Calu3 (cell line): Measurements from ENCODE around the gene TMEM116. TPM values are rescaled to one million over a fixed set of nuclear protein-coding genes. Genes with fewer than 3 reads are reported as not detected.
"Not testable (repeated sequence)": the region's sequence is repeated elsewhere in the genome, so short reads cannot be mapped to it uniquely, and the experiment has no call there.

ENCODE experiments used
- BruUV-seq: library from RNA; stranded (reverse); fragments of 400-500 nt; replicated peaks from 2 replicates; lab custom pipeline; 2021; lab: Mats Ljungman, UMichigan
- CTCF ChIA-PET: fragments of 300-600 bp; sonication (Branson Sonifier 250); formaldehyde crosslinking; loops from one replicate; lab custom pipeline; 2022; ENCODE audit warnings: antibody characterized with exemption; lab: Charles Lee
- DNase-seq: peaks from one replicate; pipeline ENCODE4 v3.0.0; 2022
- H3K27ac Mint-ChIP-seq: one replicate; pipeline ENCODE4 v1.8.0; 2022; ENCODE audit warnings: mixed read lengths; ENCODE audit not compliant: unreplicated experiment
- H3K27me3 Mint-ChIP-seq: one replicate; pipeline ENCODE4 v1.8.0; 2022; ENCODE audit warnings: mixed read lengths; ENCODE audit not compliant: unreplicated experiment
- H3K36me3 Mint-ChIP-seq: one replicate; pipeline ENCODE4 v1.8.0; 2022; ENCODE audit warnings: mild to moderate bottlenecking, moderate library complexity, mixed read lengths; ENCODE audit not compliant: insufficient read depth, unreplicated experiment
- H3K4me1 Mint-ChIP-seq: one replicate; pipeline ENCODE4 v1.8.0; 2022; ENCODE audit warnings: mild to moderate bottlenecking, low read depth, mixed read lengths; ENCODE audit not compliant: unreplicated experiment
- H3K4me3 Mint-ChIP-seq: one replicate; pipeline ENCODE4 v1.8.0; 2022; ENCODE audit warnings: mild to moderate bottlenecking, low read depth, moderate library complexity, mixed read lengths; ENCODE audit not compliant: unreplicated experiment
- H3K9me3 Mint-ChIP-seq: one replicate; pipeline ENCODE4 v1.8.0; 2022; ENCODE audit warnings: low read depth, mixed read lengths; ENCODE audit not compliant: unreplicated experiment
- CTCF ChIP-seq: fragments of 200-600 bp; IDR thresholded peaks from one replicate; pipeline ENCODE4 v1.8.0; 2022; ENCODE audit warnings: antibody characterized with exemption; ENCODE audit not compliant: unreplicated experiment
- intact Hi-C: fragments of 100-400 bp; cut with micrococcal nuclease; formaldehyde crosslinking; loops from one replicate; pipeline ENCODE4 v1.10.0; 2022; ENCODE audit not compliant: unreplicated experiment
- total RNA-seq: library from RNA; stranded (reverse); gene quantifications from 2 replicates; pipeline ENCODE4 v1.2.3, GENCODE V29; 2022

The TMEM116 gene
- total RNA-seq, 1 experiment from 2014 or later, result 13.0 TPM

DNA sequence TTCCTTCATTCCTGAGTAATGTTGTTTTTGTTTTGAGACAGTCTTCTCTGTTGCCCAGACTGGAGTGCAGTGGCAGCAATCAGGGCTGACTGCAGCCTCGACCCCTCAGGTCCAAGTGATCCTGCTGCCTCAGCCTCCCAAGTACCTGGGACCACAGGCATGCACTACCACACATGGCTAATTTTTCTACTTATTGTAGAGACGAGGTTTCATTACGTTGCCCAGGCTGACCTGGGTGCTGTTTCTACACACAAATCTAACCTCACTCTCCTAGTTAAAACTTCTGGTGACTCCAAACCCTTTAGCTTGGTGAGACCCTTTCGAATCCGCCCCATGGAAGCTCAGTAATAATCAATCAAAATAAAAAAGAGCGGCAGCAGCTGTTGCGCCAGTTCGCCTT, 1.3 kb downstream of the TMEM116 start:
- intact Hi-C loops, result loop anchor here (2.0 to 5.0 kb wide), 2 partner anchors 67 to 71 kb away; no protein-coding TSS in a partner anchor
- Mint-ChIP-seq H3K27me3 (no peaks in the 10 kb centered on the region), H3K36me3 (peaks cover 51% of the 10 kb centered on the region), H3K4me3 (peak overlapping the region; percentile 99), H3K27ac (peak overlapping the region; percentile 93), H3K4me1 (peaks cover 39% of the 10 kb centered on the region), H3K9me3 (peaks cover 6% of the 10 kb centered on the region)
- DNase-seq, result no peak
- no peak for TF ChIP-seq CTCF
- BruUV-seq, result no TSS peak
- CTCF ChIA-PET, result no interaction called here

- peak overlapping the region; percentile 93 for H3K27ac Mint-ChIP-seq
- no peaks in the 10 kb centered on the region for H3K27me3 Mint-ChIP-seq
- no peak for DNase-seq
- no TSS peak for BruUV-seq
- peaks cover 42% of the 10 kb centered on the region for H3K4me1 Mint-ChIP-seq
- CTCF ChIA-PET, result no interaction called here
- H3K4me3 Mint-ChIP-seq, result peak overlapping the region; percentile 99
- intact Hi-C loops, result loop anchor here (5.0 kb wide), 1 partner anchor 72 kb away; no protein-coding TSS in a partner anchor
- peaks cover under 1% of the 10 kb centered on the region for H3K9me3 Mint-ChIP-seq
- H3K36me3 Mint-ChIP-seq, result peaks cover 41% of the 10 kb centered on the region
- TF ChIP-seq CTCF, result no peak
Measured at GRCh38 chr12:112010415-112011344, 2.3 kb downstream of the TMEM116 start.

GRCh38 chr12:112009596-112009995, 3.4 kb downstream of the TMEM116 start:
- CTCF ChIA-PET, result not testable (repeated sequence)

GRCh38 chr12:112008918-112009317, 4.0 kb downstream of the TMEM116 start:
- Mint-ChIP-seq H3K4me3 (no peak overlapping the region), H3K4me1 (peaks cover 36% of the 10 kb centered on the region), H3K9me3 (no peaks in the 10 kb centered on the region), H3K27ac (no peak overlapping the region), H3K36me3 (peaks cover 30% of the 10 kb centered on the region), H3K27me3 (no peaks in the 10 kb centered on the region)
- DNase-seq, result no peak
- no TSS peak for BruUV-seq
- intact Hi-C loops, result no loop called here
- CTCF ChIA-PET, result no interaction called here
- TF ChIP-seq CTCF, result no peak

More at GRCh38 chr12:112009596-112009995, 3.4 kb downstream of the TMEM116 start:
- H3K9me3 Mint-ChIP-seq, intact Hi-C loops, H3K27me3 Mint-ChIP-seq, H3K27ac Mint-ChIP-seq, H3K4me3 Mint-ChIP-seq, DNase-seq, BruUV-seq: not testable (repeated sequence)
- H3K4me1 Mint-ChIP-seq, result peaks cover 40% of the 10 kb centered on the region
- H3K36me3 Mint-ChIP-seq, result peaks cover 37% of the 10 kb centered on the region

- CTCF ChIA-PET, result no interaction called here
- intact Hi-C loops, result no loop called here
- H3K27ac Mint-ChIP-seq, result no peak overlapping the region
Measured at GRCh38 chr12:112007945-112008344, 5.0 kb downstream of the TMEM116 start.

More at GRCh38 chr12:112007945-112008344, 5.0 kb downstream of the TMEM116 start:
- no peak for TF ChIP-seq CTCF
- H3K36me3 Mint-ChIP-seq, result peaks cover 20% of the 10 kb centered on the region
- H3K4me3 Mint-ChIP-seq, result no peak overlapping the region
- DNase-seq, result no peak
- H3K27me3 Mint-ChIP-seq, result no peaks in the 10 kb centered on the region
- no peaks in the 10 kb centered on the region for H3K9me3 Mint-ChIP-seq
- peaks cover 36% of the 10 kb centered on the region for H3K4me1 Mint-ChIP-seq
- BruUV-seq, result no TSS peak
